Measurements from ENCODE around the gene MSRB3.

- TF ChIP-seq POLR2A (IDR thresholded peaks at IDR 0.05; ENCODE audit: low read depth, low read length), result no peak
- no peak for TF ChIP-seq TCF12 (IDR thresholded peaks at IDR 0.05; ENCODE audit: low read depth, low read length)
- TF ChIP-seq CTCF (IDR thresholded peaks at IDR 0.05 in 2 of 3, conservative IDR thresholded peaks at IDR 0.05 in 1 of 3; ENCODE audit: control insufficient read depth in 2 of 3, extremely low read depth in 1 of 3, insufficient read depth in 1 of 3, low read depth in 3 of 3, low read length in 3 of 3), result no peak
- TF ChIP-seq MXI1 (IDR thresholded peaks at IDR 0.05; ENCODE audit: low read depth, low read length), result no peak
- no peak for TF ChIP-seq POLR2AphosphoS5 (IDR thresholded peaks at IDR 0.05; ENCODE audit: low read length)
- TF ChIP-seq TAF1 (IDR thresholded peaks at IDR 0.05; ENCODE audit: borderline replicate concordance, low read depth, low read length), result no peak
- TF ChIP-seq ZNF217 (IDR thresholded peaks at IDR 0.05), result no peak
These were observed 223.5 kb downstream of the MSRB3 start for GRCh38 chr12:65501935-65502334.

All from GM12878 (cell line).